Measurements from ENCODE around the gene ZNF557. TPM values are rescaled to one million over a fixed set of nuclear protein-coding genes. Genes with fewer than 3 reads are reported as not detected.

The ZNF557 gene
- total RNA-seq, 4 donors from 2014 or later, result 7.6 to 34.9 (median 15.7) TPM

- TF ChIP-seq CTCF (IDR thresholded peaks at IDR 0.05), result no peak
- no peak for TF ChIP-seq POLR2A (IDR thresholded peaks at IDR 0.05)
- Histone ChIP-seq H3K36me3 (no peaks in the 10 kb centered on the region), H3K4me3 (peak overlapping the region; percentile 58 to 89), H3K27me3 (no peaks in the 10 kb centered on the region), H3K4me1 (no peaks in the 10 kb centered on the region), H3K9me3 (no peaks in the 10 kb centered on the region), H3K27ac (peak overlapping the region; percentile 94 to 100)
- no peak for DNase-seq
- intact Hi-C loops (cut with DNase I; ENCODE audit: low total_unique reads), result no loop called here
Observed at GRCh38 chr19:7099597-7099921, 30.1 kb downstream of the ZNF557 start.

- H3K36me3 ChIP-seq, result no peaks in the 10 kb centered on the region
- TF ChIP-seq POLR2A (IDR thresholded peaks at IDR 0.05) (no peak), CTCF (IDR thresholded peaks at IDR 0.05) (no peak)
- no peak overlapping the region for H3K27ac ChIP-seq
- no peaks in the 10 kb centered on the region for H3K4me1 ChIP-seq
- no peaks in the 10 kb centered on the region for H3K27me3 ChIP-seq
- DNase-seq, result no peak
- H3K4me3 ChIP-seq, result no peak overlapping the region
- intact Hi-C loops (cut with DNase I; ENCODE audit: low total_unique reads), result loop anchor here (2.0 kb wide), 1 partner anchor 239 kb away; no protein-coding TSS in a partner anchor
- H3K9me3 ChIP-seq, result no peaks in the 10 kb centered on the region
Observed at GRCh38 chr19:7101498-7102253, 32.2 kb downstream of the ZNF557 start.

GRCh38 chr19:7104747-7105447 is 35.4 kb downstream of the ZNF557 start:
- no peaks in the 10 kb centered on the region for H3K27me3 ChIP-seq
- no peak overlapping the region for H3K27ac ChIP-seq
- H3K4me1 ChIP-seq, result no peaks in the 10 kb centered on the region
- no peaks in the 10 kb centered on the region for H3K9me3 ChIP-seq
- intact Hi-C loops (cut with DNase I; ENCODE audit: low total_unique reads), result no loop called here
- TF ChIP-seq CTCF (IDR thresholded peaks at IDR 0.05) (no peak), POLR2A (IDR thresholded peaks at IDR 0.05) (no peak)
- H3K4me3 ChIP-seq, result no peak overlapping the region
- H3K36me3 ChIP-seq, result no peaks in the 10 kb centered on the region
- no peak for DNase-seq

- no peak overlapping the region for H3K4me3 ChIP-seq
- DNase-seq, result no peak
- no peaks in the 10 kb centered on the region for H3K36me3 ChIP-seq
- TF ChIP-seq CTCF (IDR thresholded peaks at IDR 0.05) (no peak), POLR2A (IDR thresholded peaks at IDR 0.05) (no peak)
- H3K27me3 ChIP-seq, result no peaks in the 10 kb centered on the region
- no peaks in the 10 kb centered on the region for H3K4me1 ChIP-seq
- H3K9me3 ChIP-seq, result no peaks in the 10 kb centered on the region
- no peak overlapping the region for H3K27ac ChIP-seq
- intact Hi-C loops (cut with DNase I; ENCODE audit: low total_unique reads), result no loop called here
Observed at GRCh38 chr19:7106711-7107657, 37.5 kb downstream of the ZNF557 start.

Measured in uterus (tissue), 4 donors.